Measurements from ENCODE around the gene FXN. TPM values are rescaled to one million over a fixed set of nuclear protein-coding genes. Genes with fewer than 3 reads are reported as not detected.
A peak's percentile ranks its signal among the peaks of the same experiment; 100 is the strongest.
"Not testable (repeated sequence)": the region's sequence is repeated elsewhere in the genome, so short reads cannot be mapped to it uniquely, and the experiment has no call there.

Gene FXN
- total and polyA plus RNA-seq, 5 donors from 2014 or later = 15.4 to 58.7 (median 44.0) TPM

- H3K27ac ChIP-seq (ENCODE audit: insufficient read depth, low read length, poor library complexity, severe bottlenecking) = no peak overlapping the region
- H3K36me3 ChIP-seq (ENCODE audit: control insufficient read depth, insufficient read depth, low read length) = no peaks in the 10 kb centered on the region
- peaks cover 14% of the 10 kb centered on the region for H3K36me3 Mint-ChIP-seq
- H3K27ac Mint-ChIP-seq = no peak overlapping the region
- H3K27me3 Mint-ChIP-seq = no peaks in the 10 kb centered on the region
- H3K4me3 Mint-ChIP-seq = peak overlapping the region in 1 of 4 donors; percentile 48
- H3K4me1 ChIP-seq (ENCODE audit: control insufficient read depth, insufficient read depth, low read length, poor library complexity, severe bottlenecking) = peaks cover 10% of the 10 kb centered on the region
- ATAC-seq (ENCODE audit: low read depth in 2 of 2) = no peak
- H3K9me3 ChIP-seq (ENCODE audit: control insufficient read depth in 2 of 2, low read length in 2 of 2) = no peaks in the 10 kb centered on the region
- no peak overlapping the region for H3K4me3 ChIP-seq (ENCODE audit: low read depth, low read length)
- no peak for DNase-seq
- H3K9me3 Mint-ChIP-seq = no peaks in the 10 kb centered on the region
- peaks cover 16 to 53% (median 21%) of the 10 kb centered on the region in 4 donors for H3K4me1 Mint-ChIP-seq
- H3K27me3 ChIP-seq (ENCODE audit: control insufficient read depth, insufficient read depth, low read length) = no peaks in the 10 kb centered on the region
Observed at GRCh38 chr9:69040646-69041045, 5.1 kb downstream of the FXN start.

GRCh38 chr9:69044240-69045219 is 9.0 kb downstream of the FXN start:
- ATAC-seq (ENCODE audit: low read depth in 2 of 2) = no peak
- Mint-ChIP-seq H3K4me3 (no peak overlapping the region), H3K4me1 (peaks cover 6 to 32% (median 12%) of the 10 kb centered on the region in 4 donors), H3K36me3 (peaks cover 23% of the 10 kb centered on the region), H3K27ac (peak overlapping the region in 1 of 3 donors; percentile 83), H3K9me3 (no peaks in the 10 kb centered on the region), H3K27me3 (no peaks in the 10 kb centered on the region)
- Histone ChIP-seq H3K9me3 (ENCODE audit: control insufficient read depth in 2 of 2, low read length in 2 of 2) (no peaks in the 10 kb centered on the region), H3K4me3 (ENCODE audit: low read depth, low read length) (no peak overlapping the region), H3K36me3 (ENCODE audit: control insufficient read depth, insufficient read depth, low read length) (peaks cover 22% of the 10 kb centered on the region), H3K27me3 (ENCODE audit: control insufficient read depth, insufficient read depth, low read length) (no peaks in the 10 kb centered on the region), H3K4me1 (ENCODE audit: control insufficient read depth, insufficient read depth, low read length, poor library complexity, severe bottlenecking) (no peaks in the 10 kb centered on the region), H3K27ac (ENCODE audit: insufficient read depth, low read length, poor library complexity, severe bottlenecking) (no peak overlapping the region)
- peak in 1 of 3 donors; percentile 37 for DNase-seq

- Histone ChIP-seq H3K36me3 (ENCODE audit: control insufficient read depth, insufficient read depth, low read length) (peaks cover 22% of the 10 kb centered on the region), H3K9me3 (ENCODE audit: control insufficient read depth in 2 of 2, low read length in 2 of 2) (no peaks in the 10 kb centered on the region), H3K27me3 (ENCODE audit: control insufficient read depth, insufficient read depth, low read length) (no peaks in the 10 kb centered on the region), H3K4me1 (ENCODE audit: control insufficient read depth, insufficient read depth, low read length, poor library complexity, severe bottlenecking) (no peaks in the 10 kb centered on the region), H3K27ac (ENCODE audit: insufficient read depth, low read length, poor library complexity, severe bottlenecking) (no peak overlapping the region), H3K4me3 (ENCODE audit: low read depth, low read length) (no peak overlapping the region)
- DNase-seq = no peak
- peaks cover 6 to 29% (median 12%) of the 10 kb centered on the region in 4 donors for H3K4me1 Mint-ChIP-seq
- H3K36me3 Mint-ChIP-seq = peaks cover 22% of the 10 kb centered on the region
- no peak for ATAC-seq (ENCODE audit: low read depth in 2 of 2)
- H3K4me3 Mint-ChIP-seq = no peak overlapping the region
- H3K27ac Mint-ChIP-seq = peak overlapping the region in 1 of 3 donors; percentile 8
- no peaks in the 10 kb centered on the region for H3K27me3 Mint-ChIP-seq
- no peaks in the 10 kb centered on the region for H3K9me3 Mint-ChIP-seq
Observed at GRCh38 chr9:69045821-69046220, 10.3 kb downstream of the FXN start.

GRCh38 chr9:69046723-69047122 is 11.2 kb downstream of the FXN start:
- no peaks in the 10 kb centered on the region for H3K4me1 ChIP-seq (ENCODE audit: control insufficient read depth, insufficient read depth, low read length, poor library complexity, severe bottlenecking)
- H3K27me3 Mint-ChIP-seq = no peaks in the 10 kb centered on the region
- H3K27me3 ChIP-seq (ENCODE audit: control insufficient read depth, insufficient read depth, low read length) = no peaks in the 10 kb centered on the region
- H3K36me3 ChIP-seq (ENCODE audit: control insufficient read depth, insufficient read depth, low read length) = peaks cover 22% of the 10 kb centered on the region
- DNase-seq (no peak), ATAC-seq (ENCODE audit: low read depth in 2 of 2) (no peak)
- H3K27ac ChIP-seq (ENCODE audit: insufficient read depth, low read length, poor library complexity, severe bottlenecking) = no peak overlapping the region
- H3K27ac Mint-ChIP-seq = no peak overlapping the region
- H3K4me3 ChIP-seq (ENCODE audit: low read depth, low read length) = no peak overlapping the region
- no peak overlapping the region for H3K4me3 Mint-ChIP-seq
- H3K4me1 Mint-ChIP-seq = peaks cover 6 to 29% (median 10%) of the 10 kb centered on the region in 4 donors
- peaks cover 22% of the 10 kb centered on the region for H3K36me3 Mint-ChIP-seq
- no peaks in the 10 kb centered on the region for H3K9me3 Mint-ChIP-seq
- no peaks in the 10 kb centered on the region for H3K9me3 ChIP-seq (ENCODE audit: control insufficient read depth in 2 of 2, low read length in 2 of 2)

GRCh38 chr9:69047371-69047770 is 11.8 kb downstream of the FXN start:
- Histone ChIP-seq H3K9me3 (ENCODE audit: control insufficient read depth in 2 of 2, low read length in 2 of 2) (no peaks in the 10 kb centered on the region), H3K4me1 (ENCODE audit: control insufficient read depth, insufficient read depth, low read length, poor library complexity, severe bottlenecking) (no peaks in the 10 kb centered on the region), H3K27ac (ENCODE audit: insufficient read depth, low read length, poor library complexity, severe bottlenecking) (no peak overlapping the region), H3K27me3 (ENCODE audit: control insufficient read depth, insufficient read depth, low read length) (no peaks in the 10 kb centered on the region), H3K36me3 (ENCODE audit: control insufficient read depth, insufficient read depth, low read length) (peaks cover 22% of the 10 kb centered on the region), H3K4me3 (ENCODE audit: low read depth, low read length) (no peak overlapping the region)
- no peaks in the 10 kb centered on the region for H3K27me3 Mint-ChIP-seq
- H3K4me1 Mint-ChIP-seq = peaks cover 3 to 26% (median 7%) of the 10 kb centered on the region in 4 donors
- ATAC-seq (ENCODE audit: low read depth in 2 of 2) (no peak), DNase-seq (no peak)
- no peak overlapping the region for H3K27ac Mint-ChIP-seq
- H3K9me3 Mint-ChIP-seq = no peaks in the 10 kb centered on the region
- no peak overlapping the region for H3K4me3 Mint-ChIP-seq
- H3K36me3 Mint-ChIP-seq = peaks cover 21% of the 10 kb centered on the region

GRCh38 chr9:69049094-69049493 is 13.5 kb downstream of the FXN start:
- Histone ChIP-seq H3K36me3 (ENCODE audit: control insufficient read depth, insufficient read depth, low read length) (peaks cover 28% of the 10 kb centered on the region), H3K4me1 (ENCODE audit: control insufficient read depth, insufficient read depth, low read length, poor library complexity, severe bottlenecking) (no peaks in the 10 kb centered on the region), H3K9me3 (ENCODE audit: control insufficient read depth in 2 of 2, low read length in 2 of 2) (no peaks in the 10 kb centered on the region), H3K27ac (ENCODE audit: insufficient read depth, low read length, poor library complexity, severe bottlenecking) (no peak overlapping the region), H3K27me3 (ENCODE audit: control insufficient read depth, insufficient read depth, low read length) (no peaks in the 10 kb centered on the region), H3K4me3 (ENCODE audit: low read depth, low read length) (no peak overlapping the region)
- peaks cover 0 to 11% (median 7%) of the 10 kb centered on the region in 4 donors for H3K4me1 Mint-ChIP-seq
- peaks cover 24% of the 10 kb centered on the region for H3K36me3 Mint-ChIP-seq
- no peaks in the 10 kb centered on the region for H3K27me3 Mint-ChIP-seq
- H3K27ac Mint-ChIP-seq = peak overlapping the region in 2 of 3 donors; percentile 38 to 79
- ATAC-seq (ENCODE audit: low read depth in 2 of 2) (no peak), DNase-seq (no peak)
- H3K4me3 Mint-ChIP-seq = peak overlapping the region in 1 of 4 donors; percentile 52
- no peaks in the 10 kb centered on the region for H3K9me3 Mint-ChIP-seq

GRCh38 chr9:69050936-69051335 is 15.4 kb downstream of the FXN start:
- not testable (repeated sequence) for H3K9me3 ChIP-seq (ENCODE audit: control insufficient read depth in 2 of 2, low read length in 2 of 2); H3K4me1 Mint-ChIP-seq; H3K9me3 Mint-ChIP-seq; ATAC-seq (ENCODE audit: low read depth in 2 of 2); H3K27ac Mint-ChIP-seq; DNase-seq; H3K27me3 Mint-ChIP-seq; H3K4me1 ChIP-seq (ENCODE audit: control insufficient read depth, insufficient read depth, low read length, poor library complexity, severe bottlenecking); H3K27me3 ChIP-seq (ENCODE audit: control insufficient read depth, insufficient read depth, low read length); H3K27ac ChIP-seq (ENCODE audit: insufficient read depth, low read length, poor library complexity, severe bottlenecking); H3K4me3 ChIP-seq (ENCODE audit: low read depth, low read length); H3K4me3 Mint-ChIP-seq
- H3K36me3 Mint-ChIP-seq = peaks cover 28% of the 10 kb centered on the region
- H3K36me3 ChIP-seq (ENCODE audit: control insufficient read depth, insufficient read depth, low read length) = peaks cover 33% of the 10 kb centered on the region
